Activated naive CD8-positive, alpha-beta T cell (primary cell): ENCODE measurements around the gene FAXDC2.

Source experiments
- H3K27ac Mint-ChIP-seq: one replicate; pipeline ENCODE4 v1.8.0; 2021; ENCODE audit warnings: mixed read lengths
- H3K27me3 Mint-ChIP-seq: one replicate; pipeline ENCODE4 v1.8.0; 2021; ENCODE audit warnings: mixed read lengths
- H3K36me3 Mint-ChIP-seq: one replicate; pipeline ENCODE4 v1.8.0; 2021; ENCODE audit warnings: mixed read lengths
- H3K4me1 Mint-ChIP-seq: one replicate; pipeline ENCODE4 v1.8.0; 2021; ENCODE audit warnings: low read depth, mixed read lengths
- H3K4me3 Mint-ChIP-seq: one replicate; pipeline ENCODE4 v1.8.0; 2021; ENCODE audit warnings: mild to moderate bottlenecking, mixed read lengths
- H3K9me3 Mint-ChIP-seq: one replicate; pipeline ENCODE4 v1.8.0; 2021; ENCODE audit warnings: low read depth, mixed read lengths

The FAXDC2 gene

GRCh38 chr5:154871734-154872133 lies 21.3 kb upstream of the FAXDC2 start:
- no peak overlapping the region for H3K27ac Mint-ChIP-seq
- peaks cover 28% of the 10 kb centered on the region for H3K36me3 Mint-ChIP-seq
- peaks cover 7% of the 10 kb centered on the region for H3K4me1 Mint-ChIP-seq
- no peaks in the 10 kb centered on the region for H3K9me3 Mint-ChIP-seq
- no peak overlapping the region for H3K4me3 Mint-ChIP-seq
- no peaks in the 10 kb centered on the region for H3K27me3 Mint-ChIP-seq

GRCh38 chr5:154868702-154869101 lies 18.3 kb upstream of the FAXDC2 start:
- Mint-ChIP-seq H3K36me3 (peaks cover 15% of the 10 kb centered on the region), H3K27me3 (no peaks in the 10 kb centered on the region), H3K4me3 (no peak overlapping the region), H3K4me1 (peaks cover 24% of the 10 kb centered on the region), H3K9me3 (no peaks in the 10 kb centered on the region), H3K27ac (peak overlapping the region; percentile 70)

- Mint-ChIP-seq H3K9me3 (no peaks in the 10 kb centered on the region), H3K4me3 (no peak overlapping the region), H3K4me1 (peaks cover 40% of the 10 kb centered on the region), H3K36me3 (peaks cover 8% of the 10 kb centered on the region), H3K27me3 (no peaks in the 10 kb centered on the region), H3K27ac (peak overlapping the region; percentile 83)
These were observed 16.4 kb upstream of the FAXDC2 start for GRCh38 chr5:154866841-154867240.

- H3K4me3 Mint-ChIP-seq: no peak overlapping the region
- H3K27ac Mint-ChIP-seq: peak overlapping the region; percentile 13
- no peaks in the 10 kb centered on the region for H3K9me3 Mint-ChIP-seq
- H3K4me1 Mint-ChIP-seq: peaks cover 51% of the 10 kb centered on the region
- peaks cover 8% of the 10 kb centered on the region for H3K36me3 Mint-ChIP-seq
- H3K27me3 Mint-ChIP-seq: no peaks in the 10 kb centered on the region
These were observed 15.2 kb upstream of the FAXDC2 start for GRCh38 chr5:154865466-154866184.

- Mint-ChIP-seq H3K4me3 (peak overlapping the region; percentile 23), H3K4me1 (peaks cover 63% of the 10 kb centered on the region), H3K27ac (peak overlapping the region; percentile 68), H3K36me3 (peaks cover 8% of the 10 kb centered on the region), H3K27me3 (no peaks in the 10 kb centered on the region), H3K9me3 (no peaks in the 10 kb centered on the region)
These were observed 13.1 kb upstream of the FAXDC2 start for GRCh38 chr5:154863291-154864080.

- Mint-ChIP-seq H3K4me3 (peak overlapping the region; percentile 39), H3K4me1 (peaks cover 63% of the 10 kb centered on the region), H3K9me3 (no peaks in the 10 kb centered on the region), H3K27me3 (no peaks in the 10 kb centered on the region), H3K27ac (peak overlapping the region; percentile 68), H3K36me3 (peaks cover 8% of the 10 kb centered on the region)
These were observed 12.4 kb upstream of the FAXDC2 start for GRCh38 chr5:154862766-154863165.

- Mint-ChIP-seq H3K9me3 (no peaks in the 10 kb centered on the region), H3K4me1 (peaks cover 61% of the 10 kb centered on the region), H3K27ac (peak overlapping the region; percentile 72), H3K36me3 (peaks cover 8% of the 10 kb centered on the region), H3K27me3 (no peaks in the 10 kb centered on the region), H3K4me3 (peak overlapping the region; percentile 98)
These were observed 11.5 kb upstream of the FAXDC2 start for GRCh38 chr5:154861946-154862345.

- Mint-ChIP-seq H3K9me3 (no peaks in the 10 kb centered on the region), H3K27ac (peak overlapping the region; percentile 98), H3K4me1 (peaks cover 58% of the 10 kb centered on the region), H3K4me3 (peak overlapping the region; percentile 98), H3K36me3 (peaks cover 8% of the 10 kb centered on the region), H3K27me3 (no peaks in the 10 kb centered on the region)
These were observed 10.4 kb upstream of the FAXDC2 start for GRCh38 chr5:154860765-154861164.

GRCh38 chr5:154860123-154860522 lies 9.7 kb upstream of the FAXDC2 start:
- Mint-ChIP-seq H3K27ac (peak overlapping the region; percentile 98), H3K4me1 (peaks cover 53% of the 10 kb centered on the region), H3K4me3 (peak overlapping the region; percentile 98), H3K27me3 (no peaks in the 10 kb centered on the region), H3K9me3 (no peaks in the 10 kb centered on the region), H3K36me3 (peaks cover 5% of the 10 kb centered on the region)

- Mint-ChIP-seq H3K9me3 (no peaks in the 10 kb centered on the region), H3K4me3 (peak overlapping the region; percentile 98), H3K4me1 (peaks cover 49% of the 10 kb centered on the region)
These were observed 8.8 kb upstream of the FAXDC2 start for GRCh38 chr5:154858972-154859871.

GRCh38 chr5:154858297-154858971 lies 8.0 kb upstream of the FAXDC2 start, which contains the start of gene CNOT8:
TSS of gene CNOT8 (plus strand) at chr5:154858627. CDS start at chr5:154863279, 4,652 bp downstream.
- H3K27ac Mint-ChIP-seq: peak within 1 kb of the TSS; percentile 98
- peak within 1 kb of the TSS; percentile 98 for H3K4me3 Mint-ChIP-seq
- H3K4me1 Mint-ChIP-seq: peaks cover 44% of the 10 kb centered on the region
- no peaks in the 10 kb centered on the region for H3K9me3 Mint-ChIP-seq
- H3K27me3 Mint-ChIP-seq: no peaks in the 10 kb centered on the region
- peaks cover 2% of the 10 kb centered on the region for H3K36me3 Mint-ChIP-seq

More at GRCh38 chr5:154858972-154859871, 8.8 kb upstream of the FAXDC2 start:
- H3K27me3 Mint-ChIP-seq: no peaks in the 10 kb centered on the region
- peak overlapping the region; percentile 98 for H3K27ac Mint-ChIP-seq
- peaks cover 2% of the 10 kb centered on the region for H3K36me3 Mint-ChIP-seq

GRCh38 chr5:154857530-154858296 lies 7.3 kb upstream of the FAXDC2 start:
- Mint-ChIP-seq H3K4me1 (peaks cover 38% of the 10 kb centered on the region), H3K4me3 (peak overlapping the region; percentile 98), H3K27ac (peak overlapping the region; percentile 98), H3K9me3 (no peaks in the 10 kb centered on the region), H3K36me3 (peaks cover under 1% of the 10 kb centered on the region), H3K27me3 (no peaks in the 10 kb centered on the region)

- Mint-ChIP-seq H3K9me3 (no peaks in the 10 kb centered on the region), H3K4me1 (peaks cover 20% of the 10 kb centered on the region), H3K27me3 (no peaks in the 10 kb centered on the region), H3K27ac (no peak overlapping the region), H3K36me3 (peaks cover 3% of the 10 kb centered on the region), H3K4me3 (no peak overlapping the region)
These were observed 948 bp upstream of the FAXDC2 start for GRCh38 chr5:154851351-154851750.
